Lung (tissue), 12 donors: Measurements from ENCODE around the gene KLHL26. TPM values are rescaled to one million over a fixed set of nuclear protein-coding genes. Genes with fewer than 3 reads are reported as not detected.

Experiments
- ATAC-seq: fragments of 200-7000 bp; cut with Tn5 transposase; one replicate; pipeline ENCODE4 v1.9.1; 2020; ENCODE audit warnings: moderate number of reproducible peaks; ENCODE audit not compliant: insufficient read depth, low FRiP score
- DNase-seq, 3 donors: peaks; one replicate each; pipeline ENCODE4 v3.0.0-alpha.2; 2013 to 2017
- H3K27ac ChIP-seq, 2 donors: one replicate each; pipeline ENCODE4 v1.5.1; 2013; ENCODE audit warnings: mild to moderate bottlenecking in 2 of 2, moderate library complexity in 2 of 2, control low read depth in 1 of 2, inconsistent platforms in 1 of 2, low read depth in 1 of 2, low read length in 1 of 2
- H3K27me3 ChIP-seq, 3 donors: one replicate each; pipeline ENCODE4 v1.5.1; 2013; ENCODE audit warnings: low read length in 2 of 3; ENCODE audit not compliant: control insufficient read depth in 3 of 3, insufficient read depth in 3 of 3
- H3K36me3 ChIP-seq, 4 donors: one replicate each; pipeline ENCODE4 v1.5.1; 2013; ENCODE audit warnings: low read length in 4 of 4, mild to moderate bottlenecking in 1 of 4, moderate library complexity in 1 of 4; ENCODE audit not compliant: control insufficient read depth in 4 of 4, insufficient read depth in 4 of 4
- H3K4me1 ChIP-seq, 5 donors: one replicate each; pipeline ENCODE4 v1.5.1; 2013; ENCODE audit warnings: low read length in 5 of 5, mild to moderate bottlenecking in 2 of 5, moderate library complexity in 1 of 5; ENCODE audit not compliant: control insufficient read depth in 5 of 5, insufficient read depth in 5 of 5
- H3K4me3 ChIP-seq: one replicate; pipeline ENCODE4 v1.5.1; 2013; ENCODE audit warnings: mild to moderate bottlenecking, control low read depth, moderate library complexity
- H3K9ac ChIP-seq, 2 donors: one replicate each; pipeline ENCODE4 v1.5.1; 2013; ENCODE audit warnings: low read length in 2 of 2, control low read depth in 1 of 2; ENCODE audit not compliant: insufficient read depth in 1 of 2
- H3K9me3 ChIP-seq, 4 donors: one replicate each; pipeline ENCODE4 v1.5.1; 2013; ENCODE audit warnings: low read length in 3 of 4, mild to moderate bottlenecking in 1 of 4, moderate library complexity in 1 of 4; ENCODE audit not compliant: control insufficient read depth in 4 of 4, insufficient read depth in 3 of 4
- WGBS, 2 donors: extraction: QIAGEN DNeasy Blood & Tissue Kit; methylation state at CpG; one replicate each; pipeline ENCODE4 v1.1.7; 2013; 5-methylcytosine and 5-hydroxymethylcytosine counted together
- polyA plus RNA-seq, 2 donors: library from polyadenylated mRNA; stranded (reverse); fragments of 200-250 nt; gene quantifications; one replicate each; pipeline ENCODE4 v1.2.1, GENCODE V29; 2013
- total RNA-seq, 2 donors: library from RNA; depleted of rRNA in 1 of 2; stranded (reverse); fragments of >200 nt in 1 of 2; gene quantifications; one replicate each; pipeline ENCODE4 v1.2.1, GENCODE V29; 2014 to 2021
- TF ChIP-seq, protein P1 (sequence below): IDR thresholded peaks from 2 replicates; pipeline ENCODE4 v1.5.1; 2012; ENCODE audit warnings: mild to moderate bottlenecking; ENCODE audit errors: control extremely low read depth, extremely low read depth
- donor health status: control.
- donor health status: control.
- donor health status: Bipolar disorder and iron deficiency.
- donor health status: healthy.
- donor health status: DM: yes; HTN: yes; CAD: no.

The KLHL26 gene
- total and polyA plus RNA-seq, 4 donors: 4.1 to 18.0 (median 8.4) TPM

DNA sequence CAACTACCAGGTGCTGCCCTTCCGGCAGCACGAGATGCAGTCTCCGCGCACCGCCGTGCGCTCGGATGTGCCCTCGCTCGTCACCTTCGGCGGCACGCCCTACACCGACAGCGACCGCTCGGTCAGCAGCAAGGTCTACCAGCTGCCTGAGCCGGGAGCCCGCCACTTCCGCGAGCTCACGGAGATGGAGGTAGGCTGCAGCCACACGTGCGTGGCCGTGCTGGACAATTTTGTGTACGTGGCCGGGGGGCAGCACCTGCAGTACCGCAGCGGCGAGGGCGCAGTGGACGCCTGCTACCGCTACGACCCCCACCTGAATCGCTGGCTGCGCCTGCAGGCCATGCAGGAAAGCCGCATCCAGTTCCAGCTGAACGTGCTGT lies 31.4 kb downstream of the KLHL26 start:
- WGBS, 2 donors: 96 to 98% methylated on average over 38 of the region's 38 CpGs
- ATAC-seq (no peak), DNase-seq (no peak)
- Histone ChIP-seq H3K9ac (no peak overlapping the region), H3K9me3 (peaks cover 0 to 6% (median 0%) of the 10 kb centered on the region in 4 donors), H3K36me3 (peaks cover 0 to 52% (median 0%) of the 10 kb centered on the region in 4 donors), H3K27me3 (no peaks in the 10 kb centered on the region), H3K4me1 (peaks cover 0 to 11% (median 2%) of the 10 kb centered on the region in 5 donors), H3K4me3 (no peak overlapping the region), H3K27ac (no peak overlapping the region)
- TF ChIP-seq, protein P1, sequence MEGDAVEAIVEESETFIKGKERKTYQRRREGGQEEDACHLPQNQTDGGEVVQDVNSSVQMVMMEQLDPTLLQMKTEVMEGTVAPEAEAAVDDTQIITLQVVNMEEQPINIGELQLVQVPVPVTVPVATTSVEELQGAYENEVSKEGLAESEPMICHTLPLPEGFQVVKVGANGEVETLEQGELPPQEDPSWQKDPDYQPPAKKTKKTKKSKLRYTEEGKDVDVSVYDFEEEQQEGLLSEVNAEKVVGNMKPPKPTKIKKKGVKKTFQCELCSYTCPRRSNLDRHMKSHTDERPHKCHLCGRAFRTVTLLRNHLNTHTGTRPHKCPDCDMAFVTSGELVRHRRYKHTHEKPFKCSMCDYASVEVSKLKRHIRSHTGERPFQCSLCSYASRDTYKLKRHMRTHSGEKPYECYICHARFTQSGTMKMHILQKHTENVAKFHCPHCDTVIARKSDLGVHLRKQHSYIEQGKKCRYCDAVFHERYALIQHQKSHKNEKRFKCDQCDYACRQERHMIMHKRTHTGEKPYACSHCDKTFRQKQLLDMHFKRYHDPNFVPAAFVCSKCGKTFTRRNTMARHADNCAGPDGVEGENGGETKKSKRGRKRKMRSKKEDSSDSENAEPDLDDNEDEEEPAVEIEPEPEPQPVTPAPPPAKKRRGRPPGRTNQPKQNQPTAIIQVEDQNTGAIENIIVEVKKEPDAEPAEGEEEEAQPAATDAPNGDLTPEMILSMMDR: no peak

DNA sequence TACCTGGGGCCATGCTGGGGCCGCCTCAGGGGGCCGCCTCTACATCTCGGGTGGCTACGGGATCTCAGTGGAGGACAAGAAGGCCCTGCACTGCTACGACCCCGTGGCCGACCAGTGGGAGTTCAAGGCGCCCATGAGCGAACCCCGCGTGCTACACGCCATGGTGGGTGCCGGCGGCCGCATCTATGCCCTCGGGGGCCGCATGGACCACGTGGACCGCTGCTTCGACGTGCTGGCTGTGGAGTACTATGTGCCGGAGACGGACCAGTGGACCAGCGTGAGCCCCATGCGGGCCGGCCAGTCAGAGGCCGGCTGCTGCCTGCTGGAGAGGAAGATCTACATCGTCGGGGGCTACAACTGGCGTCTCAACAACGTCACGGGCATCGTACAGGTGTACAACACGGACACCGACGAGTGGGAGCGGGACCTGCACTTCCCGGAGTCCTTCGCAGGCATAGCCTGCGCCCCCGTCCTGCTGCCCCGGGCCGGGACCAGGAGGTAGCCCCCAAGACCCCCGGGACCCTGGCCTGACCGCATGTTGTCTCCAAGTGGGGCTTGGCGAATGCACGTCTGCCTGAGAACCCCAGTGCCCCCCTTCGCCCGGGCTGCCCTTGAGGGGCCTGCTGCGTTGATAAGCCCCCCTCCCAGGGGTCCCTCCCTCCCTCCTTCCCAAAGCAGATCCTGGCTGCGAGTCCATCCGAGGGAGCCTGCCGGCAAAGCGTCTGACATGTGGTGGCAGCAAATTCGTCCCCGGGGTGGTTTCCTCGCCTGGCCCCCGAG lies 32.1 kb downstream of the KLHL26 start:
- H3K9ac ChIP-seq: no peak overlapping the region
- no peak overlapping the region for H3K4me3 ChIP-seq
- no peak overlapping the region for H3K27ac ChIP-seq
- no peaks in the 10 kb centered on the region for H3K27me3 ChIP-seq
- ATAC-seq (no peak), DNase-seq (no peak)
- peaks cover 0 to 6% (median 0%) of the 10 kb centered on the region in 4 donors for H3K9me3 ChIP-seq
- peaks cover 0 to 11% (median 2%) of the 10 kb centered on the region in 5 donors for H3K4me1 ChIP-seq
- peaks cover 0 to 52% (median 0%) of the 10 kb centered on the region in 4 donors for H3K36me3 ChIP-seq
- TF ChIP-seq, protein P1: no peak
- WGBS, 2 donors: 97 to 98% methylated on average over 52 to 58 of the region's 58 CpGs

DNA sequence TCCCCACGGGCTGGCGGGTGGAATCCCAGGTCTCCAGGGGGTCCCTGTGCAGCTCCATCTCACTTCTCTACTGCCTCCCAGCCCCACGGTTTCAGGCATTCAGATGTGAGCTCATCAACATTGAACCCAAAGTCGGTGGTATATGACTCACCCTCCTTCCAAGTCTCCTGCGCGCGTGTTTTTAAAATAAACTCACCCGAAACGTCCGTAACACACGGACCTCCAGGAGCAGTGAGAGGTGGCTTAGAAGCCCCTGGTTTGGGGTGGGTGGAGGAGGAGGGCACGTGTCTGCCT lies 32.6 kb downstream of the KLHL26 start:
- no peak overlapping the region for H3K9ac ChIP-seq
- no peaks in the 10 kb centered on the region for H3K27me3 ChIP-seq
- H3K4me3 ChIP-seq: no peak overlapping the region
- H3K4me1 ChIP-seq: peaks cover 0 to 14% (median 2%) of the 10 kb centered on the region in 5 donors
- WGBS, 2 donors: 93 to 97% methylated on average over 12 of the region's 12 CpGs
- TF ChIP-seq, protein P1: no peak
- peaks cover 0 to 49% (median 0%) of the 10 kb centered on the region in 4 donors for H3K36me3 ChIP-seq
- no peak for DNase-seq
- ATAC-seq: no peak
- no peak overlapping the region for H3K27ac ChIP-seq
- peaks cover 0 to 6% (median 0%) of the 10 kb centered on the region in 4 donors for H3K9me3 ChIP-seq

DNA sequence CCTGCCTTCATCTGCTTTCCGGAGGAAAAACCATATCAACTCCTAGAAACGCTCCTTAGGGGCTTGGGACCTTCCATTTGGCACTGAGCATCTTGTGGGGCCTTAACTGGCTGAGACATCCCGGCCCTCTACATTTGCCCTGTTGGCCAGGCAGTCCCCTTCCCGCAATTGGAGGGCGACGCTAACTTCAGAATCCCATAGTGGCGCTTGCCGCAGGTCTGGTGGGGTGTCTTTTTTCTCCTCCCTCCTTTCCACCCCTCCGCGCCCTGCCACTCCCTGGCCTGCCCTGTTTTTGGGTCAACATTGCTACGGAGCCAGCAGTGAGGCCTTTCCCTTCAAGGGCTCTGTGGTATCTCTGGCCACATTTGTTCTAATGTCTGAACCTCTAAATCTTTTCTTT lies 33.1 kb downstream of the KLHL26 start:
- Histone ChIP-seq H3K9ac (no peak overlapping the region), H3K36me3 (peaks cover 0 to 49% (median 0%) of the 10 kb centered on the region in 4 donors), H3K4me1 (peaks cover 0 to 14% (median 2%) of the 10 kb centered on the region in 5 donors), H3K9me3 (peaks cover 0 to 6% (median 0%) of the 10 kb centered on the region in 4 donors), H3K27ac (no peak overlapping the region), H3K27me3 (no peaks in the 10 kb centered on the region), H3K4me3 (no peak overlapping the region)
- TF ChIP-seq, protein P1: no peak
- WGBS, 2 donors: 85 to 95% methylated on average over 11 of the region's 11 CpGs
- no peak for ATAC-seq
- no peak for DNase-seq
